Measurements from ENCODE around the gene PIGV.

DNA sequence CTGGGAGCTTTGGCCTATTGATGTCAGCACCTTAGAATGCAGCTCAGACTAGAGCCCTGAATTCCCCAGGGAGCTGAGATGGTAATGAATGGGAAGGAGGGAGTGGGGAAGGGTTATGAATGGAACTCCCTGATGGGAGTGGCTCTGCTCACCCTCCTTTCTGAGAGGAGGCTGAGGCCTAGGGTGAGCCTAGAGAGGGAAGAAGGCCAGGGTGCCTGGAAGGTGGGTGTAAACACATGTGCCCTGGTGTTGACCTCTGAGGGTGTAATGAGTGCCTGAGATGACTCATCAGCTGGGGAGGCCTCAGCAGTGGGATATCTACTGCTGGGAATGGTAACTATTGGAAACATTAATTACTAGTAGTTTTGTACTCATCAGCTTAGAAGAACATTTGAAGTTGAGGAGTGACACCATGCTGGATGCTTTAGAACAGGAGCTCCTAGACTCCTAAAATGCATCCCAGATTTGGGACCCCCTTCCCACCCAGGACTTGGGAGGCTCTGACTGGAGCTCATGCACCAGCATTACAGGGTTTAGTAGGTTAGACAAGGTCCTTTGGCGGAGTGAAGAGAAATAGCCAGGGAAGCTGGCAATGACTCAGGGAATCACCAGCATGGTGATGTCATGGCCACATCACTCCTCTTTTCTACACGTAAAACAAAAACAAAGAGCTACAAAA, 16.0 kb upstream of the PIGV start:
- TF ChIP-seq POLR2A (IDR thresholded peaks at IDR 0.05), result no peak
- TF ChIP-seq, protein P1, sequence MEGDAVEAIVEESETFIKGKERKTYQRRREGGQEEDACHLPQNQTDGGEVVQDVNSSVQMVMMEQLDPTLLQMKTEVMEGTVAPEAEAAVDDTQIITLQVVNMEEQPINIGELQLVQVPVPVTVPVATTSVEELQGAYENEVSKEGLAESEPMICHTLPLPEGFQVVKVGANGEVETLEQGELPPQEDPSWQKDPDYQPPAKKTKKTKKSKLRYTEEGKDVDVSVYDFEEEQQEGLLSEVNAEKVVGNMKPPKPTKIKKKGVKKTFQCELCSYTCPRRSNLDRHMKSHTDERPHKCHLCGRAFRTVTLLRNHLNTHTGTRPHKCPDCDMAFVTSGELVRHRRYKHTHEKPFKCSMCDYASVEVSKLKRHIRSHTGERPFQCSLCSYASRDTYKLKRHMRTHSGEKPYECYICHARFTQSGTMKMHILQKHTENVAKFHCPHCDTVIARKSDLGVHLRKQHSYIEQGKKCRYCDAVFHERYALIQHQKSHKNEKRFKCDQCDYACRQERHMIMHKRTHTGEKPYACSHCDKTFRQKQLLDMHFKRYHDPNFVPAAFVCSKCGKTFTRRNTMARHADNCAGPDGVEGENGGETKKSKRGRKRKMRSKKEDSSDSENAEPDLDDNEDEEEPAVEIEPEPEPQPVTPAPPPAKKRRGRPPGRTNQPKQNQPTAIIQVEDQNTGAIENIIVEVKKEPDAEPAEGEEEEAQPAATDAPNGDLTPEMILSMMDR (IDR thresholded peaks at IDR 0.05), result no peak

All from stomach (tissue), 4 donors.